ENCODE data around the gene COL5A1. TPM values are rescaled to one million over a fixed set of nuclear protein-coding genes. Genes with fewer than 3 reads are reported as not detected.

COL5A1 gene
- total RNA-seq, 1 experiment from 2014 or later: 9.5 TPM

DNA sequence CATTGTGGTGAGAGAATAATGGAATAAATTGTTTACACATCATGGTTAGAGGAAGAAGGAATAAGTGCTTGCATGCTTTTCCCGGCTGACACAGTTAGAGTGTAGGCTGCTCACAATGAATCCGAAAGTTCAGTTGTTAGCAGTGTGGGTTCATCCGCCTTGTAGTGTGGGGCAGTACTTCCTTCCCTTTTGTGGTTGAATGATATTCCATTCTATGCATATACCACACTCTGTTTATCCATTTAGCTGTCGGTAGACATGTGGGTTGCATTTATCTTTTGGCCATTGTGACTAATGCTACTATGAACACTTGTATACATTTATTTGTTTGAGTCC is 84.0 kb downstream of the COL5A1 start:
- no peak overlapping the region for H2BK120ac ChIP-seq (ENCODE audit: low read depth, low read length, poor library complexity, severe bottlenecking)
- H2AK5ac ChIP-seq (ENCODE audit: insufficient read length, low read length): no peak overlapping the region
- H2BK5ac ChIP-seq (ENCODE audit: insufficient read length, low read length): no peak overlapping the region
- no peak overlapping the region for H3K56ac ChIP-seq (ENCODE audit: insufficient read length, low read depth, low read length)
- no peak overlapping the region for H3K27ac ChIP-seq (ENCODE audit: insufficient read length, low read depth, low read length)
- no peak overlapping the region for H3K27ac Mint-ChIP-seq
- no peaks in the 10 kb centered on the region for H3K23me2 ChIP-seq (ENCODE audit: insufficient read length, low read depth, low read length, poor library complexity, severe bottlenecking)
- H3K36me3 Mint-ChIP-seq (ENCODE audit: insufficient read depth in 1 of 3, low read depth in 3 of 3): peaks cover 0 to 4% (median 0%) of the 10 kb centered on the region in 3 experiments; a peak in 2 of 7 replicates
- H3K18ac ChIP-seq (ENCODE audit: insufficient read length, low read depth, low read length): no peak overlapping the region
- H3K9me3 ChIP-seq (ENCODE audit: control insufficient read depth, low read depth, low read length): no peaks in the 10 kb centered on the region
- H3K4me3 Mint-ChIP-seq: no peak overlapping the region
- no peak overlapping the region for H4K91ac ChIP-seq (ENCODE audit: insufficient read length, low read depth, low read length)
- H3K27me3 Mint-ChIP-seq (ENCODE audit: low read depth): no peaks in the 10 kb centered on the region
- H4K8ac ChIP-seq (replicated peaks; ENCODE audit: insufficient read length, low read depth, low read length): no peak overlapping the region
- no peak overlapping the region for H2BK20ac ChIP-seq (ENCODE audit: low read depth, low read length, poor library complexity, severe bottlenecking)
- no peaks in the 10 kb centered on the region for H3K79me1 ChIP-seq (ENCODE audit: insufficient read depth, low read depth, low read length, poor library complexity, severe bottlenecking)
- H4K20me1 ChIP-seq (ENCODE audit: control insufficient read depth, insufficient read depth, insufficient read length): no peaks in the 10 kb centered on the region
- no peak for DNase-seq
- peaks cover 3 to 6% of the 10 kb centered on the region in 2 experiments; a peak in 3 of 4 replicates for H3K4me1 Mint-ChIP-seq
- H2BK15ac ChIP-seq (ENCODE audit: low read depth, low read length): no peak overlapping the region
- H2BK12ac ChIP-seq (ENCODE audit: insufficient read length, low read depth, low read length): no peak overlapping the region
- no peak overlapping the region for H4K5ac ChIP-seq (ENCODE audit: insufficient read length, low read depth, low read length)
- no peak overlapping the region for H2AFZ ChIP-seq (ENCODE audit: low read length)
- H3K4me1 ChIP-seq (ENCODE audit: insufficient read depth, low read length): no peaks in the 10 kb centered on the region
- H3K9me3 Mint-ChIP-seq: peaks cover 0 to 3% of the 10 kb centered on the region in 2 experiments; a peak in 1 of 5 replicates
- H3K4me2 ChIP-seq (ENCODE audit: insufficient read depth, insufficient read length, low read length): no peak overlapping the region
- TF ChIP-seq, protein P1, sequence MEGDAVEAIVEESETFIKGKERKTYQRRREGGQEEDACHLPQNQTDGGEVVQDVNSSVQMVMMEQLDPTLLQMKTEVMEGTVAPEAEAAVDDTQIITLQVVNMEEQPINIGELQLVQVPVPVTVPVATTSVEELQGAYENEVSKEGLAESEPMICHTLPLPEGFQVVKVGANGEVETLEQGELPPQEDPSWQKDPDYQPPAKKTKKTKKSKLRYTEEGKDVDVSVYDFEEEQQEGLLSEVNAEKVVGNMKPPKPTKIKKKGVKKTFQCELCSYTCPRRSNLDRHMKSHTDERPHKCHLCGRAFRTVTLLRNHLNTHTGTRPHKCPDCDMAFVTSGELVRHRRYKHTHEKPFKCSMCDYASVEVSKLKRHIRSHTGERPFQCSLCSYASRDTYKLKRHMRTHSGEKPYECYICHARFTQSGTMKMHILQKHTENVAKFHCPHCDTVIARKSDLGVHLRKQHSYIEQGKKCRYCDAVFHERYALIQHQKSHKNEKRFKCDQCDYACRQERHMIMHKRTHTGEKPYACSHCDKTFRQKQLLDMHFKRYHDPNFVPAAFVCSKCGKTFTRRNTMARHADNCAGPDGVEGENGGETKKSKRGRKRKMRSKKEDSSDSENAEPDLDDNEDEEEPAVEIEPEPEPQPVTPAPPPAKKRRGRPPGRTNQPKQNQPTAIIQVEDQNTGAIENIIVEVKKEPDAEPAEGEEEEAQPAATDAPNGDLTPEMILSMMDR (conservative IDR thresholded peaks at IDR 0.05): no peak
- no peak overlapping the region for H3T11ph ChIP-seq (ENCODE audit: low read length)
- H3K9ac ChIP-seq (ENCODE audit: extremely low read depth, insufficient read length, low read length): no peak overlapping the region
- no peaks in the 10 kb centered on the region for H3K27me3 ChIP-seq (ENCODE audit: insufficient read depth, low read length)
- no peak overlapping the region for H3K23ac ChIP-seq (ENCODE audit: insufficient read length, low read depth, low read length)
- H3K14ac ChIP-seq (ENCODE audit: insufficient read depth, low read length): no peak overlapping the region
- no peak overlapping the region for H3K4ac ChIP-seq (ENCODE audit: low read depth, low read length)
- no peaks in the 10 kb centered on the region for H3K79me2 ChIP-seq (ENCODE audit: insufficient read depth, low read length)
- no CpG with 5 or more reads among the region's 4 CpGs for WGBS (ENCODE audit: extremely low coverage, insufficient read length, low lambda C conversion rate)
